ENCODE data around the gene CHST15. TPM values are rescaled to one million over a fixed set of nuclear protein-coding genes. Genes with fewer than 3 reads are reported as not detected.

Gene CHST15
- polyA plus RNA-seq, 1 donor, result 20.6 TPM

- no peak for DNase-seq
These were observed 128.4 kb downstream of the CHST15 start for GRCh38 chr10:123964953-123965352.

GRCh38 chr10:123962756-123963530 lies 130.5 kb downstream of the CHST15 start:
- DNase-seq, result no peak

- no peak for DNase-seq
These were observed 135.2 kb downstream of the CHST15 start for GRCh38 chr10:123958241-123958640.

Other genes with a start within 250 kb of the CHST15 start
- 4.6 TPM for gene CPXM2, start 201.8 kb downstream of the CHST15 start, polyA plus RNA-seq (ENCODE audit: insufficient read length)

Data from left kidney (tissue), 2 donors.